ENCODE results near the gene TSLP.

The TSLP gene

GRCh38 chr5:111071413-111071812, at the start of gene TSLP:
TSS of gene TSLP (plus strand) at chr5:111071713. CDS start at chr5:111071891, 178 bp downstream.
- DNase-seq = no peak

GRCh38 chr5:111022301-111022700, 49.2 kb upstream of the TSLP start:
- DNase-seq = no peak

- no peak for DNase-seq
These were observed 42.6 kb upstream of the TSLP start for GRCh38 chr5:111028865-111029264.

- no peak for DNase-seq
These were observed 27.6 kb upstream of the TSLP start for GRCh38 chr5:111043712-111044506.

- DNase-seq = no peak
These were observed 13.4 kb upstream of the TSLP start for GRCh38 chr5:111058064-111058463.

- no peak for DNase-seq
These were observed 11.3 kb upstream of the TSLP start for GRCh38 chr5:111060169-111060568.

GRCh38 chr5:111061618-111062017, 9.9 kb upstream of the TSLP start:
- DNase-seq = no peak

GRCh38 chr5:111063709-111064322, 7.7 kb upstream of the TSLP start:
- DNase-seq = no peak

GRCh38 chr5:111066261-111066938, 5.1 kb upstream of the TSLP start:
- DNase-seq = no peak

- no peak for DNase-seq
These were observed 3.3 kb upstream of the TSLP start for GRCh38 chr5:111068213-111068612.

- DNase-seq = peak; percentile 29
These were observed 1.7 kb upstream of the TSLP start for GRCh38 chr5:111069839-111070238.

- DNase-seq = no peak
These were observed 1.0 kb upstream of the TSLP start for GRCh38 chr5:111070272-111071134.

GRCh38 chr5:111072949-111073682, 1.6 kb downstream of the TSLP start:
- DNase-seq = peak; percentile 48

- DNase-seq = no peak
These were observed 2.7 kb downstream of the TSLP start for GRCh38 chr5:111074244-111074643.

GRCh38 chr5:111075520-111075919, 4.0 kb downstream of the TSLP start:
- DNase-seq = peak; percentile 37

GRCh38 chr5:111076091-111076490, 4.6 kb downstream of the TSLP start:
- peak; percentile 54 for DNase-seq

GRCh38 chr5:111077678-111078077, 6.2 kb downstream of the TSLP start:
- DNase-seq = no peak

GRCh38 chr5:111079846-111080245, 8.3 kb downstream of the TSLP start:
- DNase-seq = no peak

- DNase-seq = no peak
These were observed 11.8 kb downstream of the TSLP start for GRCh38 chr5:111083323-111083722.

- peak; percentile 90 for DNase-seq
These were observed 20.7 kb downstream of the TSLP start, which contains the start of gene WDR36 for GRCh38 chr5:111092062-111092853. TSS of gene WDR36 (plus strand) at chr5:111092348. CDS start at chr5:111092457, 109 bp downstream.

GRCh38 chr5:111095982-111096381, 24.5 kb downstream of the TSLP start:
- peak; percentile 33 for DNase-seq

Data from suppressor macrophage treated with lipopolysaccharide for 4 hours (primary cell).